Nephron (organoid): ENCODE results near the gene PLPPR1.
A peak's percentile ranks its signal among the peaks of the same experiment; 100 is the strongest.

ENCODE experiments used
- H3K27ac Mint-ChIP-seq, 3 experiments: 2 replicates each; pipeline ENCODE4 v1.8.0; 2020; ENCODE audit warnings: mixed read lengths in 3 of 3, mild to moderate bottlenecking in 2 of 3, moderate library complexity in 1 of 3
- H3K27me3 Mint-ChIP-seq: 2 replicates; pipeline ENCODE4 v1.8.0; 2021; ENCODE audit warnings: low read depth, mild to moderate bottlenecking, moderate library complexity, mixed read lengths
- H3K36me3 Mint-ChIP-seq: 2 replicates; pipeline ENCODE4 v1.8.0; 2020; ENCODE audit warnings: low read depth, mixed read lengths
- H3K4me1 Mint-ChIP-seq: 2 replicates; pipeline ENCODE4 v1.8.0; 2020; ENCODE audit warnings: mixed read lengths
- H3K4me3 Mint-ChIP-seq, 3 experiments: 2 replicates each; pipeline ENCODE4 v1.8.0; 2020; ENCODE audit warnings: mild to moderate bottlenecking in 3 of 3, mixed read lengths in 3 of 3, moderate library complexity in 2 of 3
- H3K9me3 Mint-ChIP-seq: 2 replicates; pipeline ENCODE4 v1.8.0; 2020; ENCODE audit warnings: mixed read lengths
- TF ChIP-seq, protein P1 (sequence below), 3 experiments: fragments of 200-600 bp; sonication (generic); IDR thresholded peaks; one replicate each; pipeline ENCODE4 v1.5.0; 2021; ENCODE audit warnings: antibody characterized with exemption in 3 of 3; ENCODE audit not compliant: unreplicated experiment in 3 of 3

Gene PLPPR1

DNA sequence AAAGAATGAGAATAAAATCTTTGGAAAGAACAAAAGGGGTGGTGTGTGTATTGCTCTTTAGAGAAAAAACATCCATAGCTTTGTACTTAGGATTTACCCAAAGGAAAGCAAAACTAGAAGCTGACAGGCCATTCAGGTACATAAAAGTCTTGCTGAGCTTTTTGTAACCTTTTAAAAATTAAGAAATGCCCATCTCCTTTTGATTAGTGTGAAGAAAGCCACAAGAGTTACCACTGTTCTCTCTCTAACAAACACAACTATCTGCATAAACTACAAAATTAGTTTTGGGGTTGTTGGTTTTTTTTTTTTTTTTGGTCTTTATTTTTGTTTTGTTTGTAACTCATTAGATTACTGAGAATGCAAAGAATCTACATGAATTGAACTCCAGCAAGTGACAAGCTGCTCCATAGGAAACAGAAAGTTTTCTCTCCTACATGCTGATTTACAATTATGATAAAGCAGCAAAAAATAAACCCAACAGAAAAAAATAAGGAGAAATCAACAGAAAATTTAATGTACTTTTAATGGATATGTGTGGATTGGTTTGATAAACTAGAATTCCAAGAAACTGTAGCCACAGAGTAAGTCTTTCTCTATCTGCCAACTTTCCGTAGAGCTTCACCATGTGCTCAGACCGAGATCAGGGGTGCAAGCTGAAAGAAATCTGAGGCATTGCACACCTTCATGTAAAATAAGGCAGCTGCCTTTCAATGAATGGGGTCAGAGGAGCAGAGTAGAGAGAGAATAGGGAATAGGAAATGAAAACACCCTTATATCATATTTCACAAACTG lies 344.0 kb downstream of the PLPPR1 start:
- TF ChIP-seq, protein P1, sequence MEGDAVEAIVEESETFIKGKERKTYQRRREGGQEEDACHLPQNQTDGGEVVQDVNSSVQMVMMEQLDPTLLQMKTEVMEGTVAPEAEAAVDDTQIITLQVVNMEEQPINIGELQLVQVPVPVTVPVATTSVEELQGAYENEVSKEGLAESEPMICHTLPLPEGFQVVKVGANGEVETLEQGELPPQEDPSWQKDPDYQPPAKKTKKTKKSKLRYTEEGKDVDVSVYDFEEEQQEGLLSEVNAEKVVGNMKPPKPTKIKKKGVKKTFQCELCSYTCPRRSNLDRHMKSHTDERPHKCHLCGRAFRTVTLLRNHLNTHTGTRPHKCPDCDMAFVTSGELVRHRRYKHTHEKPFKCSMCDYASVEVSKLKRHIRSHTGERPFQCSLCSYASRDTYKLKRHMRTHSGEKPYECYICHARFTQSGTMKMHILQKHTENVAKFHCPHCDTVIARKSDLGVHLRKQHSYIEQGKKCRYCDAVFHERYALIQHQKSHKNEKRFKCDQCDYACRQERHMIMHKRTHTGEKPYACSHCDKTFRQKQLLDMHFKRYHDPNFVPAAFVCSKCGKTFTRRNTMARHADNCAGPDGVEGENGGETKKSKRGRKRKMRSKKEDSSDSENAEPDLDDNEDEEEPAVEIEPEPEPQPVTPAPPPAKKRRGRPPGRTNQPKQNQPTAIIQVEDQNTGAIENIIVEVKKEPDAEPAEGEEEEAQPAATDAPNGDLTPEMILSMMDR (IDR thresholded peaks at IDR 0.05; ENCODE audit: unreplicated experiment in 3 of 3): no peak
- no peaks in the 10 kb centered on the region for H3K27me3 Mint-ChIP-seq
- H3K9me3 Mint-ChIP-seq: peaks cover 11% of the 10 kb centered on the region
- peak overlapping the region; percentile 38 to 64 (median 49) for H3K27ac Mint-ChIP-seq
- H3K36me3 Mint-ChIP-seq: no peaks in the 10 kb centered on the region
- H3K4me3 Mint-ChIP-seq: no peak overlapping the region
- H3K4me1 Mint-ChIP-seq: peaks cover 20% of the 10 kb centered on the region
